Fibroblast of mammary gland (primary cell): Measurements from ENCODE around the gene MED9.

Experiments
- DNase-seq: peaks from one replicate; pipeline ENCODE4 v3.0.0-alpha.2; 2010; ENCODE audit warnings: low read depth
- H3K4me3 ChIP-seq: 2 replicates; pipeline ENCODE4 v1.5.1; 2011; ENCODE audit warnings: low read depth, mild to moderate bottlenecking, low read length, moderate library complexity; ENCODE audit not compliant: control insufficient read depth
- TF ChIP-seq, protein P1 (sequence below): conservative IDR thresholded peaks from 2 replicates; pipeline ENCODE4 v1.5.1; 2011; ENCODE audit warnings: low read depth, low read length, inconsistent platforms; ENCODE audit not compliant: control insufficient read depth, insufficient read depth

MED9 gene

DNA sequence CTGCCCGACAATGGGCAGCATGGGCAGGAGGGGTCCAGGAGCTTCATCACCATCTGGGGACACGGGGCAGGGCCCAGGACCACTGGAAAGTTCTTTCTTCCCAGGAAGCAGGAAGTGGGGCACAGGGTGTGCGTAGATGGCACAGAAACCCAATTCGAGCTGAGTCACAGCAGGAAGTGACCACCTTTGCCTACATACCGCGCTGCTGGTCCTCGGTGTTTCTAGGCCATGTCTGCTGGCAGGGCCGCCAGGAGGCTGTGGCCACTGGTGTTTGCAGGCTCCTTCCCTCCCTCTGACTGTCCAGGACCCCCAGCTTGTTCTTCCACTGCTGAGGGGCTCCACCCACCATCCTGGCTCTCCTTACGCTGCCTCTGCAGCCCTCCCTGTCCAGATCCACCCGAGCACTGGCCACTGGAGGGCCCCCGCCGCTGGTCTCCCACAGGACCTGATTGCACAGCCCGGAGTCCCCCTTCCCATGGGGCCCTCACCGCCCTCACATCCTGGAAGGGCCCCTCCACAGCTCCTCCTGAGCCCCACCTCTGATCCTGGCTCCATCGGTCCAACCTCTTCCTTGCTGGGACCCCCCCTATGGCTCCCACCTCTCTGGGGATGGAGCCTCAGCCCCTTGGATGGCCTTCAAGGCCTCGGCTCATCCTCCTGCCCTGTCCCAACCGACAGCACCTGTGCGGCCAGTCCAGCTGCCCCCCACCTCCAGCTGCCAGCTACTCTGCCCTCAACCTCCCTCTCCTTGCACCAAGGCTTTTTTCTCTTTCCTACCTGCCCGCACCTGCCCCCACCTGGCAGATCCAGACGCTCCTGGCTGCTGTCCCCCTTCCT, 33.9 kb downstream of the MED9 start:
- H3K4me3 ChIP-seq: no peak overlapping the region
- no peak for DNase-seq
- TF ChIP-seq, protein P1, sequence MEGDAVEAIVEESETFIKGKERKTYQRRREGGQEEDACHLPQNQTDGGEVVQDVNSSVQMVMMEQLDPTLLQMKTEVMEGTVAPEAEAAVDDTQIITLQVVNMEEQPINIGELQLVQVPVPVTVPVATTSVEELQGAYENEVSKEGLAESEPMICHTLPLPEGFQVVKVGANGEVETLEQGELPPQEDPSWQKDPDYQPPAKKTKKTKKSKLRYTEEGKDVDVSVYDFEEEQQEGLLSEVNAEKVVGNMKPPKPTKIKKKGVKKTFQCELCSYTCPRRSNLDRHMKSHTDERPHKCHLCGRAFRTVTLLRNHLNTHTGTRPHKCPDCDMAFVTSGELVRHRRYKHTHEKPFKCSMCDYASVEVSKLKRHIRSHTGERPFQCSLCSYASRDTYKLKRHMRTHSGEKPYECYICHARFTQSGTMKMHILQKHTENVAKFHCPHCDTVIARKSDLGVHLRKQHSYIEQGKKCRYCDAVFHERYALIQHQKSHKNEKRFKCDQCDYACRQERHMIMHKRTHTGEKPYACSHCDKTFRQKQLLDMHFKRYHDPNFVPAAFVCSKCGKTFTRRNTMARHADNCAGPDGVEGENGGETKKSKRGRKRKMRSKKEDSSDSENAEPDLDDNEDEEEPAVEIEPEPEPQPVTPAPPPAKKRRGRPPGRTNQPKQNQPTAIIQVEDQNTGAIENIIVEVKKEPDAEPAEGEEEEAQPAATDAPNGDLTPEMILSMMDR: no peak

DNA sequence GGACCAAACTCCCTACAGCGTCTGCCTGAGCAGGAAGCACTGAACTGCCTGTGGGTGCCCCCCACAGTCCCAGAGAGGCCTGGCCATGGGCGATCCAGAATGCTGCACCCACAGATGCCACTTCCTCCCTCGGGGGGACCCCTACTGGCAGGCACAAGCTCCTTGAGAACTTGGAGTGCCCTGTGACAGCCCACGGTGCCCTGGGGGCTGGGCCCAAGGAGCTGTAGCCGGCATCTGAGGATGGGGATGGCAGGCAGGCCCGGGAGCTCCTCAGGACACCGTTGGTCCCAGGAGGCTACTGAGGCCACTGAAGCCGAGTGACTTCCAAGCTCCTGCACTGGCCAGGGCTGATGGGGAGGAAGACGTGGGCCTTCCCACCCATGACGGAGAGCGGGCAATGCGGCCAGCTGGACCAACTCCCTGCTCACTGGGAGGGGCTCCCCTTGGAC, 34.5 kb downstream of the MED9 start:
- TF ChIP-seq, protein P1: no peak
- no peak for DNase-seq
- H3K4me3 ChIP-seq: no peak overlapping the region

DNA sequence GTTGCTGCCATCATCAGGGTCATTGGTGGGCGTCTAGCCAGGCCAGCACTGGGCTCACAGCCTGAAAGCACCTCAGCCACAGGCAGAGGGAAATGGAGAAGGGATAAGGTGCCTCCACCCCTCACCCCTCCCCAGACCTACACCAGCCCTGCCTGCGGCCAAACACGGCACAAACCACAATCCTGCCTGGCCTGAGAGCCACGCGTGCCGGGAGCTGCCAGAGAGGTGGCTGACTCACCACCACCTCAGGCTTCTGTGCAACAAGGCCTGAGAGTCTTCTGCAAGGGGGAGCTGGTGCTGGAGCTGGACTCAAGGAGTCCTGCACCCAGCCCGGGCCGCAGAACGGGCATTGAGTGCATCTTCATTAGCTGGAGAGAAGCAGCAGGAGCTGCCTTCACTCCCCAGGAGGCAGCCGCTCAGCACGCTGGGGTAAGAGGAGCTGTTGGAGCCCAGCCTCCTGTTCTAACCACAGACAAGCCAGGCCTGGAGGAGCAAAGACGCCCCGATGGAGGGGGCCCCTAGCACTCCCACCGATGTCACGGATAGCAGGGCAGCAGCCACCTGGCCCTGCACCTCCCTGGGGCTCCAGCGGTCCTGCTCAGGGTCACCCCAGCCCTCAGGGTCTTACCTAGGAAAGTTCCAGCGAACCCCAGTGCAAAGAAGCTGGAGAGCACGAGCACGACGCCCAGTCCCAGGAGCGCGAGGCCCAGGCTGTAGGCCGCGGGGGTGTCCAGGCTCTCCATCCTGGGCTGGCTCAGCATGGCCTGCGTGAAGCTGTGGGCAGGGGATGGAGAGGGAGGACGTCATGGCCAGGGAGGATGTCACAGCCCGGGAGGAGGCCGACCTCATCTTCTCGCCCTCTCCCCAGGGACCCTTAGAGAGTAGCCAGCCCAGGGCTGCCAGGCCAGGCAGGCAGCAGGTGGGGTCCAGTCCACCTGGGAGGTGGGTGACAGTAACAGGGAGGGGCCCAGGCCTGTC, 35.4 kb downstream of the MED9 start:
- H3K4me3 ChIP-seq: no peak overlapping the region
- peak; percentile 93 for DNase-seq
- TF ChIP-seq, protein P1: no peak

DNA sequence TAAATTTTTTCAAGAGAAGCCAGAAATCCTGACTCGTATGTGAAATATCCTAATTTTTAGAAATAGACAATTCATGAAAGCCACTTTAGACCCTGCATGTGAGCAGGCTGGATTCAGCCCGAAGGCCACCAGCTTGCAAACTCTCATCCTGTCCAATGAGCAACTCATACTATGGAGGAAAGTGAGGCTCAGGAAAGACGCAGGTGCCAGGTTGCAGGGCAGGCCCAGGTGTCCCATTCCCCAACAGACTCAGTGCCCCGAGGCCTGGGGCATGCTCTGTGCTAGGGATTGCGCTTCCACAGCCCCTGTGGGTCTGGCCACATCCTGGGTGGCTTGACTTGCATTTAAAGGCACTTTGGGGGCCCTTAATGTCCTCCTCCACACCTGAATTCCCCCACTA, 36.1 kb downstream of the MED9 start:
- H3K4me3 ChIP-seq: no peak overlapping the region
- TF ChIP-seq, protein P1: no peak
- no peak for DNase-seq

DNA sequence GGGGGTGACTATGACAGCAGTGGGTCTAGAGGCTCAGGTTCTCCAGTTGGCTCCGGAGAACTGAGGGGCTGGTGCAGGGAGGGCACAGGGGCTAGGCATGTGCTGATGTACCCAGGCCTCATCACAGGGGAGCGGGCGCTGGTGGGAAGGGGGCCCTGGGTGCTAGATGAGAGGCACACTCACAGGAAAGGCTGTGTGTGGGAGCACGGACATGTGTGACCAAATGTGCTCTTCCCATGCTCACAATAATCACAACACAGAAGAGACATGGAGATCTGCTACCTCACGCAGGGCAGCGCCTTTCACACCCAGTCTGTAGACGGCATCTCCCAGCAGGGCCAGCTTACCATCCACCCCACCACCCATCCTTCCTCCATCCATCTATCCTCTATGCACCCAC, 36.8 kb downstream of the MED9 start:
- no peak for DNase-seq
- no peak overlapping the region for H3K4me3 ChIP-seq
- TF ChIP-seq, protein P1: no peak

DNA sequence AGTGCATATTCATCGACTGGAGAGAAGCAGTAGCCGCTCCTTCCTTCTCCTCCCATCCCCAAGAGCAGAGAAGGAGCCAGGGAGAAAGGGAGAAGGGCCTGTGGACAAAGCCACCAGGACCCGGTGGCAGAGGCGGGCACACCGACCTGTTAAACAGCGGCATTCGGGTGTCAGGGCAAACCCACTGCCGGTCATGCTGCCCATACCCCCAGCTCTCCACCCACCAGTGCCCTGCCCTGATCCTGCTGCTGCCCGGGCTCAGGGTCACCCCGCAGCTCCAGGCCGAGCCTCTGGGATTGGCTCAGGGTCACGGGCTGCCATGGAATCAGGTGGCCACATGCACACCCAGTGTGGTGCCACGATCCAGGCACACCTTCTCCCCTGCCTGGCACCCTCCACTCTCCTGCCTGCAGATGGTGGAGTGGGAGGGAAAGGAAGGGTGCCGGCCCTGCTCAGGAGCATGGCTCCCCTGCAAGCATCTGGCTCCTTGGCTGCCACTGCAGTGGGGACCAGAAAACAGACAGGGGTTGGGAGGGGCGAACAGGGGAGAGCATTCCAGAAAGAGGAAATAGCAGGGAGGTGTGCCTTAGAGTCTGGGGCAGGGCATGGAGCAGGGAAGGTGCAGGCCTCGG, 37.7 kb downstream of the MED9 start:
- TF ChIP-seq, protein P1: no peak
- no peak for DNase-seq
- no peak overlapping the region for H3K4me3 ChIP-seq
